Lower leg skin (tissue), 3 donors: ENCODE measurements around the gene CFAP20DC.

Experiments
- CTCF ChIP-seq, 3 donors: fragments of 450-650 bp; IDR thresholded peaks; one replicate each; pipeline ENCODE4 v1.5.1; 2016; ENCODE audit warnings: antibody characterized with exemption in 3 of 3, mild to moderate bottlenecking in 3 of 3, moderate library complexity in 2 of 3
- POLR2A ChIP-seq, 2 donors: fragments of 450-650 bp; IDR thresholded peaks; one replicate each; pipeline ENCODE4 v1.6.1; 2016 to 2017; ENCODE audit warnings: antibody characterized with exemption in 2 of 2, mild to moderate bottlenecking in 1 of 2, moderate library complexity in 1 of 2

GRCh38 chr3:59072681-59073080 lies 22.9 kb upstream of the CFAP20DC start:
- TF ChIP-seq POLR2A (IDR thresholded peaks at IDR 0.05) (no peak), CTCF (IDR thresholded peaks at IDR 0.05) (no peak)
